IPS-15b (cell line): ENCODE results near the gene NBEA.

Source experiments
- H3K27me3 ChIP-seq: one replicate; pipeline ENCODE4 v1.6.1; 2013; ENCODE audit warnings: low read length; ENCODE audit not compliant: control insufficient read depth, insufficient read depth
- H3K36me3 ChIP-seq: one replicate; pipeline ENCODE4 v1.6.1; 2013; ENCODE audit warnings: low read length; ENCODE audit not compliant: control insufficient read depth, insufficient read depth
- H3K4me1 ChIP-seq: one replicate; pipeline ENCODE4 v1.6.1; 2013; ENCODE audit warnings: mild to moderate bottlenecking, low read length; ENCODE audit not compliant: control insufficient read depth, insufficient read depth
- H3K4me3 ChIP-seq: one replicate; pipeline ENCODE4 v1.5.1; 2013; ENCODE audit warnings: low read depth, low read length
- H3K9ac ChIP-seq: one replicate; pipeline ENCODE4 v1.6.1; 2013; ENCODE audit warnings: low read depth, mild to moderate bottlenecking, low read length
- H3K9me3 ChIP-seq: one replicate; pipeline ENCODE4 v1.6.1; 2013; ENCODE audit warnings: mild to moderate bottlenecking, low read length; ENCODE audit not compliant: control insufficient read depth, insufficient read depth

Gene NBEA

DNA sequence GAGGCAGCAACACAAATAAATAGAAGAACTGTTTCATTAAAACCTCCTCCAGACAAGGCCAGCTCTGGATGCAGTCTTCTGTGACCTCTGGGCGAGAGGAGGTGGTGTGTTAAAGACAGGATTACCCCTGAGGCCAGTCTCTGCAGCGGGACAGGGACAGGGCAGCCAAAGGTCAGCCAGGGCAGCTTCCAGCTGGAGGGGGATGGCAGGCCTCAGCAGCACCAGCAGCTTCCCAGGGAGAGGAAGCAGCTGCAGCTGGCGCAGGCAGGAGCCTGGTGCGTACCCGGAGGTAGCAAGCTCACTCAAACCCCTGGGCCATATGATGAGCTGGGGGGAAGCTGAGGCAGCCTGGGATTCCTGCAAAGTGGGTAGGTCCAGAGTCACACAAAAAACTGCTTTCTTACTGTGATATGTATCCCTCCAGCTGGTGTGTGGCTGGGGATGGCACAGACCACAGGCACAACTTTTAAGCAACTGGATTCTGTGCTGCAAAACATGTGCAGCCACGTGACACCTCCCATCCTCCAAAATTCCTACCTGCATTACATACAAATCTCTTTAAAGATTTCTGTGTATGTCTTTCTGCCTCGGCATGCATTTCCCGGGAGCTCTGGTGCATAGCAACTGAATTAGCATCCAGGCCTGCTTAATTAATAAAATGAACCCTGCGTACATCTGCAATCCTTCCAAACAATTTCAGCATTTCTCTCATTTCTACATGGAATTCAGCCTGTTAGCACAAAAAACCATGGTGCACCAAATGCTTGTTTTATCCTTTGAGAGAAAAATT is 772.7 kb downstream of the NBEA start:
- H3K4me3 ChIP-seq = no peak overlapping the region
- no peaks in the 10 kb centered on the region for H3K36me3 ChIP-seq
- H3K9me3 ChIP-seq = no peaks in the 10 kb centered on the region
- no peak overlapping the region for H3K9ac ChIP-seq
- no peaks in the 10 kb centered on the region for H3K27me3 ChIP-seq
- H3K4me1 ChIP-seq = no peaks in the 10 kb centered on the region

DNA sequence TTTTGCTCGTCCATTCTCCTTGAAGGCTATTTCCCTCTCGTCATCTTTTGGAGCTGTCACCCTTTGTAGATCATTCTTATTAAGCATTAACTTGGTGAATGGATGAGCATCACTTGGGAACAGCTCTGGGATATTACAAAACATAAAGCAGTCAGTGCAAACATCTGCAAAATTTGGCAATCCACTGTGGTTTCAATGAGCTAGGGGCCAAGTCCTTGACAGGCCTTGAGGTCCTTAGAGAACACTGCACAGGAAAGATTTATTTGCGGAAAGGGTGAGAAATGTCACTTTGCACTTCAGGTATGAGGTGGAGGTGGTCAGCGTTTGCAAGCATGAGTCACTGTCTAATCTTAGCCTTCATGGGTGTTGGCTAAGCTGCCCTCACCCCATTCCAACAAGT is 774.1 kb downstream of the NBEA start:
- Histone ChIP-seq H3K9me3 (no peaks in the 10 kb centered on the region), H3K4me3 (no peak overlapping the region), H3K36me3 (no peaks in the 10 kb centered on the region), H3K4me1 (no peaks in the 10 kb centered on the region), H3K27me3 (no peaks in the 10 kb centered on the region), H3K9ac (no peak overlapping the region)

DNA sequence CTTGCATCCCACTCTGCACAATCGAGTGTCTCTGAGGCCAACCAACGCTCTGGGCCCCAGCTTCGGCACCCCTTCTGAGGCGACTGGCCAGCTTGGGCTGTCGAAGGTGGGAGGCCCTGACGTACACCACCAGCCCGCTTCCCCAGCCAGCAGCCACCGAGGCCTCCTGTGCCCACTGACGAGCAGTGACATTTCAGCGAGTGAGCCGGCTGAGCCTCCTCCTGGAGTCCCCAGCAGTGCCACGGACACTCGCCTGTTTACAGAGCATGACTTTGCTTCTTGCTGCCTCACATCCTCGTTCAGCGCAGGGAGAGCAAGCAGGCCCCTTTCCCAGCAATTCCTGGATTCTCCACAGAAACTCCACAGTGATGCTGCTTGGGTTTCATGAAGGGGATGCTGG is 774.7 kb downstream of the NBEA start:
- Histone ChIP-seq H3K27me3 (no peaks in the 10 kb centered on the region), H3K9me3 (no peaks in the 10 kb centered on the region), H3K9ac (no peak overlapping the region), H3K36me3 (no peaks in the 10 kb centered on the region), H3K4me3 (no peak overlapping the region), H3K4me1 (no peaks in the 10 kb centered on the region)

DNA sequence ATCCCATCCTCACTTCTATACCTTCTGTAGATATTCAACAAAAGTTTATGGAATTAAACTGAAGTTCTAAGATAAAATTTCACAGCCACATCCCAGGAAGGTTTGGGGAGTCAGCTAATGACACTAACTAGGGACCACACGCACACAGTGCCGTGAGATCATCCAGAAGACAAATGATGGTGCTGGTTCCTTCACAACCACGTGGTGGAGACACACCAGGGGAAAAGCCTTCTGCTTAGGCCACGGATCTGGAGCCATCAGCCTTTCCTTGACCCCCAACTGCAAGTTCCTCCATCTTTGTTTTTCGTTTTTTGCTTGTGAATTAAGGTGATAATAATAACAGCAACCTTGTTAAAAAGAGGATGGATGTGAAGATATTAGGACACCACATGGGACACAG is 776.0 kb downstream of the NBEA start:
- Histone ChIP-seq H3K36me3 (no peaks in the 10 kb centered on the region), H3K9ac (no peak overlapping the region), H3K27me3 (no peaks in the 10 kb centered on the region), H3K9me3 (no peaks in the 10 kb centered on the region), H3K4me1 (no peaks in the 10 kb centered on the region), H3K4me3 (no peak overlapping the region)

DNA sequence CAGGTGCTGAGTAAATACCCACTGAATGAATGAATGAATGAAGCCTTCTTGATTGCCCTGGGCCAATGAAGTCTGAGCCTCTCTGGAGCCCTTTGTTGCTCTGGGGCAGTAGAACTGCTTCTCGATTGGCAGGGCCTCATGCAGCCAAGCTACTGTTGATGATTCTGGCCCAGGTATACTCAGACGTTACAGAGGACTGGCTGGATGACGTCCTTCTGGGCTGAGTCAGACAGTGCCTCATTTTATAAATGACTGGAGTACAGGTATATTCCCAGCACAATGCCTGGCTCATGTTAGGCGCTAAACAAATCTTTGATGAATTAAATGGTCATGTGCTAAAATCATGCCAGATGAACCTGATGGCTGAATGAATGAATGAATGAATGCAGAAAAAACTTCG is 778.2 kb downstream of the NBEA start:
- Histone ChIP-seq H3K9ac (no peak overlapping the region), H3K9me3 (no peaks in the 10 kb centered on the region), H3K27me3 (no peaks in the 10 kb centered on the region), H3K4me1 (no peaks in the 10 kb centered on the region), H3K36me3 (no peaks in the 10 kb centered on the region), H3K4me3 (no peak overlapping the region)

DNA sequence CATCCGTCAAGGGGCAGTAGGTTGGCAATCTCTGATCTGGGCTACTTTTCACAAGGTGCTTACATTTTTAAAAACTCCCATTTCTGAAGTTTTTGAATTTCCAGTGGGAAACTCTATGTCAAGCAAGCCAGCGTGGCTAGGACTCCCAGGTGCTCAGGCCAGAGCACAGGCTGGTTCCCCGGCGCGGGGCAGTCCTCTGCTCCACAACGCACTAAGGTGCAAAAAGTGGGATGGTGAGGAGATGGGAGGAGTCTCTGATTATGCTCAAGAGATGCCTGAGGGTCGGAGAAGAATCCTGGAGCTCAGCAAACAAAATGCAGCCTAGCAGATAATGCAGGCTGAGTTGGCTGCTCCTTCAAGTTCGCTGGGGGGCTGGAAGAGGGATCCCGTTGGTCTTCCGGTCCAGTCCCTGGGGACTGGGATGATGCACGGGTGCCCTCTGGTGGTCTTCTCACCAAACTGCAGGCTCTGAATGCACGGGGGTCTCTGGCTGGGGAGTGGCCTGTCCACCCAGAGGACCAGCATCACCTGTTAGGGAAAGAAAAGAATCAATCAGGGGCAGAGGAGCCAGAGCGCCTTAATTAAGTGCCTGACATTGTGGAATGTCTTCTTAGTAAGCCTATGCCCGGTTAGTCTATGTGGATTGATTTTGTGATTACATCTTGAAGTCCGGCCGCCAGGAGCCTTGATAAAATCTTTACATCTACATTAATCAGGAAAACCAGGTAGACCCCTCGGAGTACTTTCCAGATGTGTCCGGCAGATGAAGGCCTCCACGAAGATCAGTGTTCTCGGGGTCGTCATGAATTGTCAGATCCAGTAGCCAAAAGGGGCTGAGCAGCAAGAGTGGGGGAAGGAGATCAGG is 778.9 kb downstream of the NBEA start:
- Histone ChIP-seq H3K9me3 (no peaks in the 10 kb centered on the region), H3K9ac (no peak overlapping the region), H3K4me3 (peak overlapping the region; percentile 6), H3K27me3 (no peaks in the 10 kb centered on the region), H3K4me1 (no peaks in the 10 kb centered on the region), H3K36me3 (no peaks in the 10 kb centered on the region)
